Measurements from ENCODE around the gene SUSD4.

DNA sequence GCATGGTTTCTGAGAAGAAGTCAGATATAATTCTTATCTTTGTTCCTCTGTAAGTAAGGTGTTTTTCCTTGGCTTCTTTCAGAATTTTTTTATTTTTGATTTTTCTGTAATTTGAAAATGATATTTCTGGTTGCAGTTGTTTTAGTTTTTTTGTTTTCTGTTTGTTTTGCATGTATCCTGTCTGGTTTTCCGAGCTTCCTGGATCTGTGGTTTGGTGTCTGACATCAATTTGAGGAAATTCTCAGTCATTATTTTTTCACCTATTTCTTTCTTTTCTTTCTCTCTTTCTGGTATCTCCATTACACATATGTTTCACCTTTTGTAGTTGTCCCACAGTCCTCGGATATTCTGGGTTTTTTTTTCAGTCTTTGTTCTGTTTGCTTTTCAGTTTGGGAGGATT, 123.9 kb downstream of the SUSD4 start:
- no peak for TF ChIP-seq POLR2A (IDR thresholded peaks at IDR 0.05; ENCODE audit: low read depth, low read length)
- no peak for TF ChIP-seq EZH2 (IDR thresholded peaks at IDR 0.05; ENCODE audit: borderline replicate concordance, low read depth, low read length, severe bottlenecking)
- no peak for TF ChIP-seq POLR2AphosphoS5 (IDR thresholded peaks at IDR 0.05; ENCODE audit: insufficient read depth, low read depth, low read length)
- TF ChIP-seq, protein P1, sequence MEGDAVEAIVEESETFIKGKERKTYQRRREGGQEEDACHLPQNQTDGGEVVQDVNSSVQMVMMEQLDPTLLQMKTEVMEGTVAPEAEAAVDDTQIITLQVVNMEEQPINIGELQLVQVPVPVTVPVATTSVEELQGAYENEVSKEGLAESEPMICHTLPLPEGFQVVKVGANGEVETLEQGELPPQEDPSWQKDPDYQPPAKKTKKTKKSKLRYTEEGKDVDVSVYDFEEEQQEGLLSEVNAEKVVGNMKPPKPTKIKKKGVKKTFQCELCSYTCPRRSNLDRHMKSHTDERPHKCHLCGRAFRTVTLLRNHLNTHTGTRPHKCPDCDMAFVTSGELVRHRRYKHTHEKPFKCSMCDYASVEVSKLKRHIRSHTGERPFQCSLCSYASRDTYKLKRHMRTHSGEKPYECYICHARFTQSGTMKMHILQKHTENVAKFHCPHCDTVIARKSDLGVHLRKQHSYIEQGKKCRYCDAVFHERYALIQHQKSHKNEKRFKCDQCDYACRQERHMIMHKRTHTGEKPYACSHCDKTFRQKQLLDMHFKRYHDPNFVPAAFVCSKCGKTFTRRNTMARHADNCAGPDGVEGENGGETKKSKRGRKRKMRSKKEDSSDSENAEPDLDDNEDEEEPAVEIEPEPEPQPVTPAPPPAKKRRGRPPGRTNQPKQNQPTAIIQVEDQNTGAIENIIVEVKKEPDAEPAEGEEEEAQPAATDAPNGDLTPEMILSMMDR (IDR thresholded peaks at IDR 0.05; ENCODE audit: extremely low read depth in 1 of 2, insufficient read depth in 1 of 2, low read depth in 1 of 2, low read length in 2 of 2) = no peak
- TF ChIP-seq GATA2 (IDR thresholded peaks at IDR 0.05; ENCODE audit: insufficient read depth, insufficient read length, low read depth, low read length) = no peak
- TF ChIP-seq, protein P2, sequence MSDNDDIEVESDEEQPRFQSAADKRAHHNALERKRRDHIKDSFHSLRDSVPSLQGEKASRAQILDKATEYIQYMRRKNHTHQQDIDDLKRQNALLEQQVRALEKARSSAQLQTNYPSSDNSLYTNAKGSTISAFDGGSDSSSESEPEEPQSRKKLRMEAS (IDR thresholded peaks at IDR 0.05; ENCODE audit: insufficient read depth, insufficient read length) = no peak
- no peak for TF ChIP-seq FOS (IDR thresholded peaks at IDR 0.05; ENCODE audit: borderline replicate concordance, insufficient read depth, low read length)
- no peak for TF ChIP-seq JUN (IDR thresholded peaks at IDR 0.05; ENCODE audit: borderline replicate concordance, insufficient read depth, insufficient read length, low read depth)
